ENCODE results near the gene PAQR4. TPM values are rescaled to one million over a fixed set of nuclear protein-coding genes. Genes with fewer than 3 reads are reported as not detected.

PAQR4 gene
- total and polyA plus RNA-seq, 2 donors (not counting 1 experiment from before 2014, with no cell fraction given), result 1.5 to 3.0 TPM

- H3K36me3 ChIP-seq (ENCODE audit: control insufficient read depth, insufficient read depth, low read length), result no peaks in the 10 kb centered on the region
- no peaks in the 10 kb centered on the region for H4K20me1 ChIP-seq (ENCODE audit: control insufficient read depth, extremely low read depth, insufficient read depth, low read length)
- peaks cover 7% of the 10 kb centered on the region for H3K27me3 ChIP-seq (ENCODE audit: control insufficient read depth, insufficient read depth, low read length)
- no peaks in the 10 kb centered on the region for H3K79me2 ChIP-seq (ENCODE audit: control insufficient read depth, insufficient read depth, low read length)
- TF ChIP-seq CTCF (conservative IDR thresholded peaks at IDR 0.05 in 1 of 2, IDR thresholded peaks at IDR 0.05 in 1 of 2; ENCODE audit: low read depth in 1 of 2, low read length in 2 of 2) (no peak), EZH2 (IDR thresholded peaks at IDR 0.05; ENCODE audit: low read length, missing control alignments) (no peak)
- no peak for DNase-seq (ENCODE audit: low read depth in 2 of 2)
- no peak overlapping the region for H2AFZ ChIP-seq (ENCODE audit: low read length)
- no peak overlapping the region for H3K4me3 ChIP-seq (replicated peaks in 1 of 4; ENCODE audit: control extremely low read depth in 1 of 4, insufficient read depth in 1 of 4, low read depth in 3 of 4, low read length in 4 of 4)
- no peak overlapping the region for H3K9ac ChIP-seq (ENCODE audit: insufficient read depth, low read length)
- no peaks in the 10 kb centered on the region for H3K9me3 ChIP-seq (ENCODE audit: control insufficient read depth, insufficient read depth, low read depth, low read length)
- H3K4me2 ChIP-seq (ENCODE audit: extremely low read depth, insufficient read depth, low read length), result no peak overlapping the region
- H3K4me1 ChIP-seq (ENCODE audit: control insufficient read depth, extremely low read depth, insufficient read depth, low read length), result no peaks in the 10 kb centered on the region
- H3K27ac ChIP-seq (ENCODE audit: insufficient read depth, low read length), result no peak overlapping the region
These were observed 13.2 kb upstream of the PAQR4 start for GRCh38 chr16:2955779-2956578.

GRCh38 chr16:2956579-2956956, 12.6 kb upstream of the PAQR4 start:
- DNase-seq (ENCODE audit: low read depth in 2 of 2), result no peak
- H3K36me3 ChIP-seq (ENCODE audit: control insufficient read depth, insufficient read depth, low read length), result no peaks in the 10 kb centered on the region
- peaks cover 7% of the 10 kb centered on the region for H3K27me3 ChIP-seq (ENCODE audit: control insufficient read depth, insufficient read depth, low read length)
- no peak overlapping the region for H3K4me2 ChIP-seq (ENCODE audit: extremely low read depth, insufficient read depth, low read length)
- no peak overlapping the region for H3K27ac ChIP-seq (ENCODE audit: insufficient read depth, low read length)
- H3K79me2 ChIP-seq (ENCODE audit: control insufficient read depth, insufficient read depth, low read length), result no peaks in the 10 kb centered on the region
- no peaks in the 10 kb centered on the region for H4K20me1 ChIP-seq (ENCODE audit: control insufficient read depth, extremely low read depth, insufficient read depth, low read length)
- no peak overlapping the region for H3K4me3 ChIP-seq (replicated peaks in 1 of 4; ENCODE audit: control extremely low read depth in 1 of 4, insufficient read depth in 1 of 4, low read depth in 3 of 4, low read length in 4 of 4)
- H3K4me1 ChIP-seq (ENCODE audit: control insufficient read depth, extremely low read depth, insufficient read depth, low read length), result no peaks in the 10 kb centered on the region
- H3K9me3 ChIP-seq (ENCODE audit: control insufficient read depth, insufficient read depth, low read depth, low read length), result no peaks in the 10 kb centered on the region
- no peak overlapping the region for H2AFZ ChIP-seq (ENCODE audit: low read length)
- H3K9ac ChIP-seq (ENCODE audit: insufficient read depth, low read length), result no peak overlapping the region
- TF ChIP-seq EZH2 (IDR thresholded peaks at IDR 0.05; ENCODE audit: low read length, missing control alignments), result no peak
- TF ChIP-seq CTCF (conservative IDR thresholded peaks at IDR 0.05 in 1 of 2, IDR thresholded peaks at IDR 0.05 in 1 of 2; ENCODE audit: low read depth in 1 of 2, low read length in 2 of 2), result no peak

- H3K4me2 ChIP-seq (ENCODE audit: extremely low read depth, insufficient read depth, low read length), result no peak overlapping the region
- no peaks in the 10 kb centered on the region for H4K20me1 ChIP-seq (ENCODE audit: control insufficient read depth, extremely low read depth, insufficient read depth, low read length)
- peaks cover 21% of the 10 kb centered on the region for H3K27me3 ChIP-seq (ENCODE audit: control insufficient read depth, insufficient read depth, low read length)
- H2AFZ ChIP-seq (ENCODE audit: low read length), result no peak overlapping the region
- H3K79me2 ChIP-seq (ENCODE audit: control insufficient read depth, insufficient read depth, low read length), result no peaks in the 10 kb centered on the region
- H3K27ac ChIP-seq (ENCODE audit: insufficient read depth, low read length), result no peak overlapping the region
- peaks cover 2% of the 10 kb centered on the region for H3K4me1 ChIP-seq (ENCODE audit: control insufficient read depth, extremely low read depth, insufficient read depth, low read length)
- H3K9me3 ChIP-seq (ENCODE audit: control insufficient read depth, insufficient read depth, low read depth, low read length), result no peaks in the 10 kb centered on the region
- TF ChIP-seq CTCF (conservative IDR thresholded peaks at IDR 0.05 in 1 of 2, IDR thresholded peaks at IDR 0.05 in 1 of 2; ENCODE audit: low read depth in 1 of 2, low read length in 2 of 2) (no peak), EZH2 (IDR thresholded peaks at IDR 0.05; ENCODE audit: low read length, missing control alignments) (no peak)
- no peak for DNase-seq (ENCODE audit: low read depth in 2 of 2)
- H3K36me3 ChIP-seq (ENCODE audit: control insufficient read depth, insufficient read depth, low read length), result no peaks in the 10 kb centered on the region
- no peak overlapping the region for H3K4me3 ChIP-seq (replicated peaks in 1 of 4; ENCODE audit: control extremely low read depth in 1 of 4, insufficient read depth in 1 of 4, low read depth in 3 of 4, low read length in 4 of 4)
- no peak overlapping the region for H3K9ac ChIP-seq (ENCODE audit: insufficient read depth, low read length)
These were observed 9.9 kb upstream of the PAQR4 start for GRCh38 chr16:2959206-2959605.
